Activated CD4-positive, alpha-beta T cell treated with anti-CD3 and anti-CD28 coated beads for 36 hours (primary cell): ENCODE results near the gene NEU4. TPM values are rescaled to one million over a fixed set of nuclear protein-coding genes. Genes with fewer than 3 reads are reported as not detected.
"Not testable (repeated sequence)": the region's sequence is repeated elsewhere in the genome, so short reads cannot be mapped to it uniquely, and the experiment has no call there.

Source experiments
- ATAC-seq: fragments of 200-7000 bp; cut with Tn5 transposase; one replicate; pipeline ENCODE4 v1.10.0; 2021; ENCODE audit warnings: mild to moderate bottlenecking, moderate library complexity
- CTCF ChIA-PET: fragments of 350-600 bp; sonication (Branson Sonifier 250); formaldehyde crosslinking; loops from one replicate; lab custom pipeline; 2021; ENCODE audit warnings: antibody characterized with exemption; lab: Charles Lee
- POLR2A ChIA-PET: fragments of 350-600 bp; sonication (Branson Sonifier 250); formaldehyde crosslinking; loops from one replicate; lab custom pipeline; 2021; ENCODE audit warnings: antibody characterized with exemption, inconsistent platforms; lab: Charles Lee
- DNase-seq: peaks from one replicate; pipeline ENCODE4 v3.0.0-alpha.2; 2020
- H3K27ac Mint-ChIP-seq: one replicate; pipeline ENCODE4 v1.8.0; 2021; ENCODE audit warnings: mixed read lengths
- H3K27me3 Mint-ChIP-seq: one replicate; pipeline ENCODE4 v1.8.0; 2021; ENCODE audit warnings: mixed read lengths
- H3K36me3 Mint-ChIP-seq: one replicate; pipeline ENCODE4 v1.8.0; 2021; ENCODE audit warnings: low read depth, mixed read lengths
- H3K4me1 Mint-ChIP-seq: one replicate; pipeline ENCODE4 v1.8.0; 2021; ENCODE audit warnings: mixed read lengths
- H3K4me3 Mint-ChIP-seq: one replicate; pipeline ENCODE4 v1.8.0; 2021; ENCODE audit warnings: mild to moderate bottlenecking, moderate library complexity, mixed read lengths
- H3K9me3 Mint-ChIP-seq: one replicate; pipeline ENCODE4 v1.8.0; 2021; ENCODE audit warnings: low read depth, mixed read lengths
- intact Hi-C, 2 experiments: fragments of 100-400 bp; cut with DNase I in 1 of 2; cut with micrococcal nuclease in 1 of 2; formaldehyde crosslinking; loops; one replicate each; pipeline versions ENCODE4 v1.14.2 to v1.15.1; 2022 to 2024; cut with DNase I, micrococcal nuclease
- total RNA-seq, 2 experiments: library from RNA; stranded (reverse); gene quantifications; one replicate each; pipeline ENCODE4 v1.2.3, GENCODE V29; 2021

NEU4 gene
- total RNA-seq, 2 experiments from 2014 or later = 0.76 to 0.89 TPM

GRCh38 chr2:241795021-241795999 lies 13.7 kb upstream of the NEU4 start:
- POLR2A ChIA-PET = no interaction called here
- intact Hi-C loops = no loop called here
- Mint-ChIP-seq H3K4me1 (no peaks in the 10 kb centered on the region), H3K9me3 (peaks cover 8% of the 10 kb centered on the region), H3K4me3 (no peak overlapping the region), H3K27me3 (peaks cover 3% of the 10 kb centered on the region), H3K27ac (no peak overlapping the region), H3K36me3 (no peaks in the 10 kb centered on the region)
- CTCF ChIA-PET = interaction anchor here (0.6 to 1.3 kb wide), 3 partner anchors 8 to 73 kb away, joined by 3 to 4 read pairs (median 3); no protein-coding TSS in a partner anchor
- DNase-seq (no peak), ATAC-seq (no peak)

GRCh38 chr2:241796209-241796608 lies 12.8 kb upstream of the NEU4 start:
- ATAC-seq = no peak
- Mint-ChIP-seq H3K9me3 (no peaks in the 10 kb centered on the region), H3K27ac (no peak overlapping the region), H3K36me3 (no peaks in the 10 kb centered on the region), H3K27me3 (no peaks in the 10 kb centered on the region), H3K4me1 (no peaks in the 10 kb centered on the region), H3K4me3 (no peak overlapping the region)
- intact Hi-C loops = no loop called here
- ChIA-PET POLR2A (no interaction called here), CTCF (interaction anchor here (0.5 to 1.3 kb wide), 3 partner anchors 9 to 138 kb away, joined by 3 to 4 read pairs (median 3); no protein-coding TSS in a partner anchor)
- DNase-seq = no peak

GRCh38 chr2:241796610-241797138 lies 12.3 kb upstream of the NEU4 start:
- intact Hi-C loops = no loop called here
- Mint-ChIP-seq H3K27ac (no peak overlapping the region), H3K4me3 (no peak overlapping the region), H3K4me1 (no peaks in the 10 kb centered on the region), H3K36me3 (no peaks in the 10 kb centered on the region), H3K9me3 (no peaks in the 10 kb centered on the region), H3K27me3 (no peaks in the 10 kb centered on the region)
- ATAC-seq (no peak), DNase-seq (no peak)
- CTCF ChIA-PET = interaction anchor here (0.5 to 1.3 kb wide), 3 partner anchors 9 to 139 kb away, joined by 3 to 4 read pairs (median 3); no protein-coding TSS in a partner anchor
- POLR2A ChIA-PET = no interaction called here

- ChIA-PET POLR2A (no interaction called here), CTCF (no interaction called here)
- Mint-ChIP-seq H3K36me3 (no peaks in the 10 kb centered on the region), H3K9me3 (no peaks in the 10 kb centered on the region), H3K4me3 (no peak overlapping the region), H3K27ac (no peak overlapping the region), H3K4me1 (no peaks in the 10 kb centered on the region), H3K27me3 (no peaks in the 10 kb centered on the region)
- intact Hi-C loops = no loop called here
- DNase-seq (no peak), ATAC-seq (no peak)
Observed at GRCh38 chr2:241797441-241798080, 11.4 kb upstream of the NEU4 start.

GRCh38 chr2:241798081-241798630 lies 10.8 kb upstream of the NEU4 start:
- no peak overlapping the region for H3K4me3 Mint-ChIP-seq
- no peaks in the 10 kb centered on the region for H3K9me3 Mint-ChIP-seq
- H3K4me1 Mint-ChIP-seq = no peaks in the 10 kb centered on the region
- DNase-seq = peak; percentile 9
- ATAC-seq = peak; percentile 14
- intact Hi-C loops = no loop called here
- H3K27me3 Mint-ChIP-seq = no peaks in the 10 kb centered on the region
- ChIA-PET POLR2A (no interaction called here), CTCF (no interaction called here)
- H3K36me3 Mint-ChIP-seq = no peaks in the 10 kb centered on the region
- no peak overlapping the region for H3K27ac Mint-ChIP-seq

GRCh38 chr2:241798631-241799521 lies 10.1 kb upstream of the NEU4 start:
- Mint-ChIP-seq H3K4me3 (no peak overlapping the region), H3K36me3 (no peaks in the 10 kb centered on the region), H3K9me3 (no peaks in the 10 kb centered on the region), H3K27me3 (peaks cover 3% of the 10 kb centered on the region), H3K27ac (no peak overlapping the region), H3K4me1 (peaks cover 3% of the 10 kb centered on the region)
- intact Hi-C loops = no loop called here
- DNase-seq (no peak), ATAC-seq (no peak)
- CTCF ChIA-PET = interaction anchor here (0.6 kb wide), 1 partner anchor 9 kb away, joined by 3 read pairs; no protein-coding TSS in a partner anchor
- POLR2A ChIA-PET = no interaction called here

GRCh38 chr2:241799522-241800197 lies 9.3 kb upstream of the NEU4 start:
- H3K27ac Mint-ChIP-seq = no peak overlapping the region
- peaks cover 4% of the 10 kb centered on the region for H3K4me1 Mint-ChIP-seq
- ATAC-seq = no peak
- ChIA-PET CTCF (interaction anchor here (0.6 kb wide), 1 partner anchor 8 kb away, joined by 3 read pairs; no protein-coding TSS in a partner anchor), POLR2A (no interaction called here)
- no peaks in the 10 kb centered on the region for H3K9me3 Mint-ChIP-seq
- intact Hi-C loops = loop anchor here in 1 of 2 experiments (5.0 kb wide), 2 partner anchors 37 to 58 kb away; partner anchors contain the start of gene PDCD1
- peaks cover 3% of the 10 kb centered on the region for H3K27me3 Mint-ChIP-seq
- peak; percentile 5 for DNase-seq
- H3K36me3 Mint-ChIP-seq = no peaks in the 10 kb centered on the region
- no peak overlapping the region for H3K4me3 Mint-ChIP-seq

GRCh38 chr2:241800198-241800903 lies 8.6 kb upstream of the NEU4 start:
- H3K36me3 Mint-ChIP-seq, H3K4me3 Mint-ChIP-seq, H3K27ac Mint-ChIP-seq, H3K27me3 Mint-ChIP-seq, DNase-seq, H3K4me1 Mint-ChIP-seq, CTCF ChIA-PET, ATAC-seq, H3K9me3 Mint-ChIP-seq, POLR2A ChIA-PET: not testable (repeated sequence)
- intact Hi-C loops = loop anchor here in 1 of 2 experiments (5.0 kb wide), 2 partner anchors 38 to 57 kb away; partner anchors contain the start of gene PDCD1

- Mint-ChIP-seq H3K9me3 (no peaks in the 10 kb centered on the region), H3K4me3 (no peak overlapping the region), H3K27ac (no peak overlapping the region), H3K36me3 (no peaks in the 10 kb centered on the region), H3K4me1 (peaks cover 7% of the 10 kb centered on the region), H3K27me3 (peaks cover 3% of the 10 kb centered on the region)
- no peak for ATAC-seq
- intact Hi-C loops = loop anchor here in 1 of 2 experiments (2.0 to 5.0 kb wide), 3 partner anchors 40 to 67 kb away; partner anchors contain the start of genes D2HGDH and PDCD1
- peak; percentile 6 for DNase-seq
- ChIA-PET CTCF (no interaction called here), POLR2A (no interaction called here)
Observed at GRCh38 chr2:241801611-241802420, 7.2 kb upstream of the NEU4 start.
